H9 (cell line): Measurements from ENCODE around the gene KRT6C. TPM values are rescaled to one million over a fixed set of nuclear protein-coding genes. Genes with fewer than 3 reads are reported as not detected.

Experiments used
- DNase-seq: peaks from one replicate; pipeline ENCODE4 v3.0.0-alpha.2; 2017
- H2AFZ ChIP-seq: one replicate; pipeline ENCODE4 v1.6.1; 2013; ENCODE audit warnings: mild to moderate bottlenecking, low read length, control low read depth, moderate library complexity
- H2AK5ac ChIP-seq: 2 replicates; pipeline ENCODE4 v1.6.1; 2013; ENCODE audit warnings: low read length, control low read depth, mixed read lengths; ENCODE audit not compliant: insufficient read length
- H2BK120ac ChIP-seq: one replicate; pipeline ENCODE4 v1.6.1; 2013; ENCODE audit warnings: low read depth, mild to moderate bottlenecking, low read length, control low read depth, inconsistent platforms; ENCODE audit not compliant: poor library complexity, severe bottlenecking
- H2BK12ac ChIP-seq: 2 replicates; pipeline ENCODE4 v1.6.1; 2013; ENCODE audit warnings: low read length, control low read depth, mixed read lengths, low read depth; ENCODE audit not compliant: insufficient read length
- H2BK15ac ChIP-seq: 2 replicates; pipeline ENCODE4 v1.6.1; 2013; ENCODE audit warnings: low read depth, low read length, control low read depth
- H2BK20ac ChIP-seq: one replicate; pipeline ENCODE4 v1.6.1; 2013; ENCODE audit warnings: low read depth, mild to moderate bottlenecking, low read length, control low read depth, inconsistent platforms; ENCODE audit not compliant: poor library complexity, severe bottlenecking
- H2BK5ac ChIP-seq: 2 replicates; pipeline ENCODE4 v1.6.1; 2013; ENCODE audit warnings: low read length, control low read depth, mixed read lengths; ENCODE audit not compliant: insufficient read length
- H3K14ac ChIP-seq: 2 replicates; pipeline ENCODE4 v1.6.1; 2013; ENCODE audit warnings: low read length, control low read depth; ENCODE audit not compliant: insufficient read depth
- H3K18ac ChIP-seq: 2 replicates; pipeline ENCODE4 v1.6.1; 2013; ENCODE audit warnings: low read depth, mild to moderate bottlenecking, mixed read lengths, low read length, control low read depth; ENCODE audit not compliant: insufficient read length
- H3K23ac ChIP-seq: 2 replicates; pipeline ENCODE4 v1.6.1; 2013; ENCODE audit warnings: low read length, control low read depth, mixed read lengths, low read depth; ENCODE audit not compliant: insufficient read length
- H3K23me2 ChIP-seq: 2 replicates; pipeline ENCODE4 v1.6.1; 2013; ENCODE audit warnings: low read depth, mild to moderate bottlenecking, mixed read lengths, low read length, control low read depth; ENCODE audit not compliant: insufficient read length, poor library complexity, severe bottlenecking
- H3K27ac ChIP-seq: 2 replicates; pipeline ENCODE4 v1.5.1; 2013; ENCODE audit warnings: low read length, control low read depth, mixed read lengths, low read depth; ENCODE audit not compliant: insufficient read length
- H3K27me3 ChIP-seq: 2 replicates; pipeline ENCODE4 v1.6.1; 2013; ENCODE audit warnings: low read length, control low read depth, inconsistent platforms; ENCODE audit not compliant: insufficient read depth
- H3K4ac ChIP-seq: 2 replicates; pipeline ENCODE4 v1.6.1; 2013; ENCODE audit warnings: low read depth, mild to moderate bottlenecking, control low read depth, inconsistent platforms, low read length, moderate library complexity
- H3K4me1 ChIP-seq: 2 replicates; pipeline ENCODE4 v1.6.1; 2013; ENCODE audit warnings: low read length, control low read depth, inconsistent platforms; ENCODE audit not compliant: insufficient read depth
- H3K4me2 ChIP-seq: 2 replicates; pipeline ENCODE4 v1.6.1; 2013; ENCODE audit warnings: low read length, control low read depth, mixed read lengths; ENCODE audit not compliant: insufficient read length, insufficient read depth
- H3K56ac ChIP-seq: 2 replicates; pipeline ENCODE4 v1.6.1; 2013; ENCODE audit warnings: low read depth, mild to moderate bottlenecking, mixed read lengths, low read length, control low read depth; ENCODE audit not compliant: insufficient read length
- H3K79me1 ChIP-seq: 2 replicates; pipeline ENCODE4 v1.6.1; 2013; ENCODE audit warnings: low read depth, mild to moderate bottlenecking, moderate library complexity, low read length, control low read depth, inconsistent platforms; ENCODE audit not compliant: insufficient read depth, poor library complexity, severe bottlenecking
- H3K79me2 ChIP-seq: 2 replicates; pipeline ENCODE4 v1.6.1; 2013; ENCODE audit warnings: low read length, control low read depth, inconsistent platforms; ENCODE audit not compliant: insufficient read depth
- H3K9ac ChIP-seq: 2 replicates; pipeline ENCODE4 v1.6.1; 2013; ENCODE audit warnings: low read length, control low read depth, mixed read lengths; ENCODE audit not compliant: insufficient read length; ENCODE audit errors: extremely low read depth
- H3K9me3 ChIP-seq: one replicate; pipeline ENCODE4 v1.6.1; 2013; ENCODE audit warnings: low read depth, low read length, inconsistent platforms; ENCODE audit not compliant: control insufficient read depth
- H3T11ph ChIP-seq: one replicate; pipeline ENCODE4 v1.6.1; 2013; ENCODE audit warnings: mild to moderate bottlenecking, low read length, control low read depth, inconsistent platforms
- H4K20me1 ChIP-seq: one replicate; pipeline ENCODE4 v1.6.1; 2013; ENCODE audit not compliant: control insufficient read depth, insufficient read length, insufficient read depth
- H4K5ac ChIP-seq: 2 replicates; pipeline ENCODE4 v1.6.1; 2013; ENCODE audit warnings: low read depth, mild to moderate bottlenecking, mixed read lengths, low read length, control low read depth; ENCODE audit not compliant: insufficient read length
- H4K8ac ChIP-seq: replicated peaks from 2 replicates; pipeline ENCODE4 v1.6.1; 2013; ENCODE audit warnings: low read length, control low read depth, mixed read lengths, low read depth; ENCODE audit not compliant: insufficient read length
- H4K91ac ChIP-seq: 2 replicates; pipeline ENCODE4 v1.6.1; 2013; ENCODE audit warnings: low read depth, mild to moderate bottlenecking, moderate library complexity, mixed read lengths, low read length, control low read depth; ENCODE audit not compliant: insufficient read length
- H3K27ac Mint-ChIP-seq, 3 experiments: 2 replicates in 2 of 3; 3 replicates in 1 of 3; pipeline ENCODE4 v1.8.0; 2020 to 2021; ENCODE audit warnings: mixed read lengths in 3 of 3, mild to moderate bottlenecking in 1 of 3, moderate library complexity in 1 of 3
- H3K27me3 Mint-ChIP-seq: 2 replicates; pipeline ENCODE4 v1.8.0; 2021; ENCODE audit warnings: low read depth, mild to moderate bottlenecking, moderate library complexity, mixed read lengths
- H3K36me3 Mint-ChIP-seq, 3 experiments: 2 replicates in 2 of 3; 3 replicates in 1 of 3; pipeline ENCODE4 v1.8.0; 2020 to 2021; ENCODE audit warnings: low read depth in 3 of 3, mixed read lengths in 3 of 3; ENCODE audit not compliant: insufficient read depth in 1 of 3
- H3K4me1 Mint-ChIP-seq, 2 experiments: 2 replicates each; pipeline ENCODE4 v1.8.0; 2020; ENCODE audit warnings: mixed read lengths in 2 of 2
- H3K4me3 Mint-ChIP-seq, 2 experiments: 2 replicates in 1 of 2; 3 replicates in 1 of 2; pipeline ENCODE4 v1.8.0; 2020 to 2021; ENCODE audit warnings: mild to moderate bottlenecking in 2 of 2, mixed read lengths in 2 of 2, moderate library complexity in 1 of 2
- H3K9me3 Mint-ChIP-seq, 2 experiments: 2 replicates in 1 of 2; 3 replicates in 1 of 2; pipeline ENCODE4 v1.8.0; 2020; ENCODE audit warnings: mild to moderate bottlenecking in 2 of 2, mixed read lengths in 2 of 2, moderate library complexity in 1 of 2
- WGBS: extraction: QIAGEN DNeasy Blood & Tissue Kit; methylation state at CpG from one replicate; pipeline ENCODE4 v1.1.7; 2013; ENCODE audit warnings: missing lambda C conversion rate, low lambda C conversion rate, mixed read lengths; ENCODE audit not compliant: insufficient read length; ENCODE audit errors: extremely low coverage; 5-methylcytosine and 5-hydroxymethylcytosine counted together
- total RNA-seq: library from RNA; stranded (reverse); gene quantifications from 2 replicates; pipeline ENCODE4 v1.2.1, GENCODE V29; 2021
- TF ChIP-seq, protein P1 (sequence below): fragments of 200-600 bp; sonication (generic); conservative IDR thresholded peaks from 3 replicates; pipeline ENCODE4 v1.8.0; 2021; ENCODE audit warnings: antibody characterized with exemption, mild to moderate bottlenecking

The KRT6C gene
- total RNA-seq, 1 experiment from 2014 or later: not detected

DNA sequence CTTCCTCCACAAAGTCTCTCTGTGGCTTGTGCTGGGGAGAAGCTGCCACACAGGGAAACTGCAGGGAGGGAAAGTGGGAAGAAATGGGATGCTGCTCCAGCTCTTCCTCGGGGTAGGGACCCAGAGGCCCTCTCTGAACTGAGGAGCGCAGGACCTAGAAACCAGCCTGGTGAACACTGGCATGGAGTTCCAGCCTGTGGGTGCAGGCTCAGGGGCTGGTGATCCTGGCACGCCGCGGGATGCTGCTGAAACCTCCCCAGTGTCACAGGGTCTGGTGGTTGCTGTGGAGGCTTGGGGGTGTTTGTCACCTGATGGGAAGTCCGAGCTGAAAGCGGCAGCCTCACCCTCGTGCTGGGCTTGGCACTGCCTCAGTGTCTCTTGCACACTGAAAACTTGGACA is 34.2 kb downstream of the KRT6C start:
- H3K79me2 ChIP-seq: no peaks in the 10 kb centered on the region
- H2AFZ ChIP-seq: no peak overlapping the region
- Mint-ChIP-seq H3K36me3 (no peaks in the 10 kb centered on the region), H3K4me3 (no peak overlapping the region), H3K9me3 (no peaks in the 10 kb centered on the region), H3K27me3 (peaks cover 3% of the 10 kb centered on the region), H3K27ac (no peak overlapping the region), H3K4me1 (peaks cover 20 to 32% of the 10 kb centered on the region in 2 experiments)
- no peak for DNase-seq
- no peak overlapping the region for H2BK15ac ChIP-seq
- no peak overlapping the region for H3K4ac ChIP-seq
- H3K14ac ChIP-seq: no peak overlapping the region
- H4K91ac ChIP-seq: no peak overlapping the region
- H3K79me1 ChIP-seq: no peaks in the 10 kb centered on the region
- H3K9ac ChIP-seq: no peak overlapping the region
- H2BK5ac ChIP-seq: no peak overlapping the region
- no peak overlapping the region for H2BK20ac ChIP-seq
- no CpG with 5 or more reads among the region's 8 CpGs for WGBS
- no peak overlapping the region for H4K8ac ChIP-seq
- no peak overlapping the region for H3T11ph ChIP-seq
- H4K5ac ChIP-seq: no peak overlapping the region
- no peaks in the 10 kb centered on the region for H3K9me3 ChIP-seq
- H4K20me1 ChIP-seq: no peaks in the 10 kb centered on the region
- H2BK120ac ChIP-seq: no peak overlapping the region
- no peaks in the 10 kb centered on the region for H3K23me2 ChIP-seq
- H3K4me2 ChIP-seq: no peak overlapping the region
- no peak overlapping the region for H3K56ac ChIP-seq
- H3K23ac ChIP-seq: no peak overlapping the region
- H2AK5ac ChIP-seq: no peak overlapping the region
- no peak overlapping the region for H2BK12ac ChIP-seq
- 0 out of 2 replicates have a peak, but pooled peaks cover 2% of the 10 kb centered on the region for H3K4me1 ChIP-seq
- H3K27me3 ChIP-seq: no peaks in the 10 kb centered on the region
- H3K18ac ChIP-seq: no peak overlapping the region
- H3K27ac ChIP-seq: no peak overlapping the region
- TF ChIP-seq, protein P1, sequence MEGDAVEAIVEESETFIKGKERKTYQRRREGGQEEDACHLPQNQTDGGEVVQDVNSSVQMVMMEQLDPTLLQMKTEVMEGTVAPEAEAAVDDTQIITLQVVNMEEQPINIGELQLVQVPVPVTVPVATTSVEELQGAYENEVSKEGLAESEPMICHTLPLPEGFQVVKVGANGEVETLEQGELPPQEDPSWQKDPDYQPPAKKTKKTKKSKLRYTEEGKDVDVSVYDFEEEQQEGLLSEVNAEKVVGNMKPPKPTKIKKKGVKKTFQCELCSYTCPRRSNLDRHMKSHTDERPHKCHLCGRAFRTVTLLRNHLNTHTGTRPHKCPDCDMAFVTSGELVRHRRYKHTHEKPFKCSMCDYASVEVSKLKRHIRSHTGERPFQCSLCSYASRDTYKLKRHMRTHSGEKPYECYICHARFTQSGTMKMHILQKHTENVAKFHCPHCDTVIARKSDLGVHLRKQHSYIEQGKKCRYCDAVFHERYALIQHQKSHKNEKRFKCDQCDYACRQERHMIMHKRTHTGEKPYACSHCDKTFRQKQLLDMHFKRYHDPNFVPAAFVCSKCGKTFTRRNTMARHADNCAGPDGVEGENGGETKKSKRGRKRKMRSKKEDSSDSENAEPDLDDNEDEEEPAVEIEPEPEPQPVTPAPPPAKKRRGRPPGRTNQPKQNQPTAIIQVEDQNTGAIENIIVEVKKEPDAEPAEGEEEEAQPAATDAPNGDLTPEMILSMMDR: no peak
